HEK293 (cell line): ENCODE results near the gene NPTX1.

Experiments
- SETDB1 ChIP-seq: IDR thresholded peaks from one replicate; pipeline ENCODE4 v1.6.1; 2017; ENCODE audit warnings: mild to moderate bottlenecking, low read length, moderate library complexity, mixed read lengths; ENCODE audit not compliant: insufficient read length
- ZNF138 ChIP-seq: fragments of 450-650 bp; formaldehyde crosslinking; IDR thresholded peaks from 2 replicates; pipeline ENCODE4 v1.5.1; 2016; ENCODE audit warnings: missing biosample characterization, missing genetic modification characterization, borderline replicate concordance
- ZNF146 ChIP-seq: fragments of 450-650 bp; formaldehyde crosslinking; IDR thresholded peaks from 2 replicates; pipeline ENCODE4 v1.5.1; 2016; ENCODE audit warnings: missing biosample characterization, missing genetic modification characterization
- ZNF2 ChIP-seq: fragments of 450-650 bp; formaldehyde crosslinking; IDR thresholded peaks from 2 replicates; pipeline ENCODE4 v1.5.1; 2016; ENCODE audit warnings: missing biosample characterization, missing genetic modification characterization
- ZNF266 ChIP-seq: fragments of 450-650 bp; formaldehyde crosslinking; IDR thresholded peaks from 2 replicates; pipeline ENCODE4 v1.5.1; 2016; ENCODE audit warnings: missing biosample characterization, missing genetic modification characterization, low read depth
- ZNF529 ChIP-seq: fragments of 450-650 bp; formaldehyde crosslinking; IDR thresholded peaks from 2 replicates; pipeline ENCODE4 v1.5.1; 2017; ENCODE audit warnings: missing genetic modification characterization, missing biosample characterization; ENCODE audit not compliant: insufficient replicate concordance
- ZNF747 ChIP-seq: fragments of 450-650 bp; formaldehyde crosslinking; IDR thresholded peaks from 2 replicates; pipeline ENCODE4 v1.5.1; 2016; ENCODE audit warnings: missing biosample characterization, missing genetic modification characterization
- TF ChIP-seq, protein P1 (sequence below): fragments of 450-650 bp; formaldehyde crosslinking; IDR thresholded peaks from 2 replicates; pipeline ENCODE4 v1.5.1; 2016; ENCODE audit warnings: missing biosample characterization, missing genetic modification characterization
- TF ChIP-seq, protein P2 (sequence below): fragments of 450-650 bp; formaldehyde crosslinking; IDR thresholded peaks from 2 replicates; pipeline ENCODE4 v1.5.1; 2016; ENCODE audit warnings: missing biosample characterization, missing genetic modification characterization
- TF ChIP-seq, protein P3 (sequence below): fragments of 450-650 bp; formaldehyde crosslinking; IDR thresholded peaks from 2 replicates; pipeline ENCODE4 v1.5.1; 2016; ENCODE audit warnings: missing biosample characterization, missing genetic modification characterization
- TF ChIP-seq, protein P4 (sequence below): fragments of 450-650 bp; formaldehyde crosslinking; IDR thresholded peaks from 2 replicates; pipeline ENCODE4 v1.5.1; 2016; ENCODE audit warnings: missing biosample characterization, missing genetic modification characterization
- TF ChIP-seq, protein P5 (sequence below): fragments of 450-650 bp; formaldehyde crosslinking; IDR thresholded peaks from 2 replicates; pipeline ENCODE4 v1.5.1; 2016; ENCODE audit warnings: missing biosample characterization, missing genetic modification characterization
- TF ChIP-seq, protein P6 (sequence below): fragments of 450-650 bp; formaldehyde crosslinking; IDR thresholded peaks from 2 replicates; pipeline ENCODE4 v1.5.1; 2017; ENCODE audit warnings: missing biosample characterization, missing genetic modification characterization
- TF ChIP-seq, protein P7 (sequence below): fragments of 450-650 bp; formaldehyde crosslinking; IDR thresholded peaks from 2 replicates; pipeline ENCODE4 v1.5.1; 2017; ENCODE audit warnings: missing biosample characterization, missing genetic modification characterization

DNA sequence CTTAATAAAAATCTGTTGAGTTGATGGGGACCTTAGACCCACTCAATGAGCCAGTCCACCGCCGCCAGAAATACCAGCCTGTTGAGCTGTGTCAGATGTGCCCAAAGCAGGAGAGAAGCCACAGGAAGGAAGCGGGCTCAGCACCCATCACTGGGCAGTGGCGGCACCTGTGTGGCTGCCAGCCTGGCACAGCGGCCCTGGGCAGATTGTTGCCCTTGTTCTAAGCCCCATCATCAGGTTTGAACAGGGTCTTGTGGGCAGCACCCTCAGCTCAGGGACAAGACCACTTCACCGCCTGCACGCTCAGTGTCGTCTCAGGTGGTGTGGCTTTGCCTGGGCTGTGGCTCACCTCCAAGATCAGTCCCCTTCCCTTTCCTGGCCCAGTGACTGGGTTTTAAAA lies 52.1 kb downstream of the NPTX1 start:
- TF ChIP-seq ZNF529 (tag by site-specific recombination): no peak
- TF ChIP-seq ZNF266 (tag by site-specific recombination): no peak
- TF ChIP-seq, protein P1, sequence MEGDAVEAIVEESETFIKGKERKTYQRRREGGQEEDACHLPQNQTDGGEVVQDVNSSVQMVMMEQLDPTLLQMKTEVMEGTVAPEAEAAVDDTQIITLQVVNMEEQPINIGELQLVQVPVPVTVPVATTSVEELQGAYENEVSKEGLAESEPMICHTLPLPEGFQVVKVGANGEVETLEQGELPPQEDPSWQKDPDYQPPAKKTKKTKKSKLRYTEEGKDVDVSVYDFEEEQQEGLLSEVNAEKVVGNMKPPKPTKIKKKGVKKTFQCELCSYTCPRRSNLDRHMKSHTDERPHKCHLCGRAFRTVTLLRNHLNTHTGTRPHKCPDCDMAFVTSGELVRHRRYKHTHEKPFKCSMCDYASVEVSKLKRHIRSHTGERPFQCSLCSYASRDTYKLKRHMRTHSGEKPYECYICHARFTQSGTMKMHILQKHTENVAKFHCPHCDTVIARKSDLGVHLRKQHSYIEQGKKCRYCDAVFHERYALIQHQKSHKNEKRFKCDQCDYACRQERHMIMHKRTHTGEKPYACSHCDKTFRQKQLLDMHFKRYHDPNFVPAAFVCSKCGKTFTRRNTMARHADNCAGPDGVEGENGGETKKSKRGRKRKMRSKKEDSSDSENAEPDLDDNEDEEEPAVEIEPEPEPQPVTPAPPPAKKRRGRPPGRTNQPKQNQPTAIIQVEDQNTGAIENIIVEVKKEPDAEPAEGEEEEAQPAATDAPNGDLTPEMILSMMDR (tag by site-specific recombination): no peak
- TF ChIP-seq, protein P2, sequence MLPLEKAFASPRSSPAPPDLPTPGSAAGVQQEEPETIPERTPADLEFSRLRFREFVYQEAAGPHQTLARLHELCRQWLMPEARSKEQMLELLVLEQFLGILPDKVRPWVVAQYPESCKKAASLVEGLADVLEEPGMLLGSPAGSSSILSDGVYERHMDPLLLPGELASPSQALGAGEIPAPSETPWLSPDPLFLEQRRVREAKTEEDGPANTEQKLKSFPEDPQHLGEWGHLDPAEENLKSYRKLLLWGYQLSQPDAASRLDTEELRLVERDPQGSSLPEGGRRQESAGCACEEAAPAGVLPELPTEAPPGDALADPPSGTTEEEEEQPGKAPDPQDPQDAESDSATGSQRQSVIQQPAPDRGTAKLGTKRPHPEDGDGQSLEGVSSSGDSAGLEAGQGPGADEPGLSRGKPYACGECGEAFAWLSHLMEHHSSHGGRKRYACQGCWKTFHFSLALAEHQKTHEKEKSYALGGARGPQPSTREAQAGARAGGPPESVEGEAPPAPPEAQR: no peak
- TF ChIP-seq, protein P3, sequence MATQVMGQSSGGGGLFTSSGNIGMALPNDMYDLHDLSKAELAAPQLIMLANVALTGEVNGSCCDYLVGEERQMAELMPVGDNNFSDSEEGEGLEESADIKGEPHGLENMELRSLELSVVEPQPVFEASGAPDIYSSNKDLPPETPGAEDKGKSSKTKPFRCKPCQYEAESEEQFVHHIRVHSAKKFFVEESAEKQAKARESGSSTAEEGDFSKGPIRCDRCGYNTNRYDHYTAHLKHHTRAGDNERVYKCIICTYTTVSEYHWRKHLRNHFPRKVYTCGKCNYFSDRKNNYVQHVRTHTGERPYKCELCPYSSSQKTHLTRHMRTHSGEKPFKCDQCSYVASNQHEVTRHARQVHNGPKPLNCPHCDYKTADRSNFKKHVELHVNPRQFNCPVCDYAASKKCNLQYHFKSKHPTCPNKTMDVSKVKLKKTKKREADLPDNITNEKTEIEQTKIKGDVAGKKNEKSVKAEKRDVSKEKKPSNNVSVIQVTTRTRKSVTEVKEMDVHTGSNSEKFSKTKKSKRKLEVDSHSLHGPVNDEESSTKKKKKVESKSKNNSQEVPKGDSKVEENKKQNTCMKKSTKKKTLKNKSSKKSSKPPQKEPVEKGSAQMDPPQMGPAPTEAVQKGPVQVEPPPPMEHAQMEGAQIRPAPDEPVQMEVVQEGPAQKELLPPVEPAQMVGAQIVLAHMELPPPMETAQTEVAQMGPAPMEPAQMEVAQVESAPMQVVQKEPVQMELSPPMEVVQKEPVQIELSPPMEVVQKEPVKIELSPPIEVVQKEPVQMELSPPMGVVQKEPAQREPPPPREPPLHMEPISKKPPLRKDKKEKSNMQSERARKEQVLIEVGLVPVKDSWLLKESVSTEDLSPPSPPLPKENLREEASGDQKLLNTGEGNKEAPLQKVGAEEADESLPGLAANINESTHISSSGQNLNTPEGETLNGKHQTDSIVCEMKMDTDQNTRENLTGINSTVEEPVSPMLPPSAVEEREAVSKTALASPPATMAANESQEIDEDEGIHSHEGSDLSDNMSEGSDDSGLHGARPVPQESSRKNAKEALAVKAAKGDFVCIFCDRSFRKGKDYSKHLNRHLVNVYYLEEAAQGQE (tag by site-specific recombination): no peak
- TF ChIP-seq ZNF2 (tag by site-specific recombination): no peak
- TF ChIP-seq, protein P4, sequence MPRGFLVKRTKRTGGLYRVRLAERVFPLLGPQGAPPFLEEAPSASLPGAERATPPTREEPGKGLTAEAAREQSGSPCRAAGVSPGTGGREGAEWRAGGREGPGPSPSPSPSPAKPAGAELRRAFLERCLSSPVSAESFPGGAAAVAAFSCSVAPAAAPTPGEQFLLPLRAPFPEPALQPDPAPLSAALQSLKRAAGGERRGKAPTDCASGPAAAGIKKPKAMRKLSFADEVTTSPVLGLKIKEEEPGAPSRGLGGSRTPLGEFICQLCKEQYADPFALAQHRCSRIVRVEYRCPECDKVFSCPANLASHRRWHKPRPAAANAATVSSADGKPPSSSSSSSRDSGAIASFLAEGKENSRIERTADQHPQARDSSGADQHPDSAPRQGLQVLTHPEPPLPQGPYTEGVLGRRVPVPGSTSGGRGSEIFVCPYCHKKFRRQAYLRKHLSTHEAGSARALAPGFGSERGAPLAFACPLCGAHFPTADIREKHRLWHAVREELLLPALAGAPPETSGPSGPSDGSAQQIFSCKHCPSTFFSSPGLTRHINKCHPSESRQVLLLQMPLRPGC: no peak
- TF ChIP-seq, protein P5, sequence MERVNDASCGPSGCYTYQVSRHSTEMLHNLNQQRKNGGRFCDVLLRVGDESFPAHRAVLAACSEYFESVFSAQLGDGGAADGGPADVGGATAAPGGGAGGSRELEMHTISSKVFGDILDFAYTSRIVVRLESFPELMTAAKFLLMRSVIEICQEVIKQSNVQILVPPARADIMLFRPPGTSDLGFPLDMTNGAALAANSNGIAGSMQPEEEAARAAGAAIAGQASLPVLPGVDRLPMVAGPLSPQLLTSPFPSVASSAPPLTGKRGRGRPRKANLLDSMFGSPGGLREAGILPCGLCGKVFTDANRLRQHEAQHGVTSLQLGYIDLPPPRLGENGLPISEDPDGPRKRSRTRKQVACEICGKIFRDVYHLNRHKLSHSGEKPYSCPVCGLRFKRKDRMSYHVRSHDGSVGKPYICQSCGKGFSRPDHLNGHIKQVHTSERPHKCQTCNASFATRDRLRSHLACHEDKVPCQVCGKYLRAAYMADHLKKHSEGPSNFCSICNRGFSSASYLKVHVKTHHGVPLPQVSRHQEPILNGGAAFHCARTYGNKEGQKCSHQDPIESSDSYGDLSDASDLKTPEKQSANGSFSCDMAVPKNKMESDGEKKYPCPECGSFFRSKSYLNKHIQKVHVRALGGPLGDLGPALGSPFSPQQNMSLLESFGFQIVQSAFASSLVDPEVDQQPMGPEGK: no peak
- no peak for TF ChIP-seq ZNF146 (tag by site-specific recombination)
- no peak for TF ChIP-seq SETDB1
- TF ChIP-seq, protein P6, sequence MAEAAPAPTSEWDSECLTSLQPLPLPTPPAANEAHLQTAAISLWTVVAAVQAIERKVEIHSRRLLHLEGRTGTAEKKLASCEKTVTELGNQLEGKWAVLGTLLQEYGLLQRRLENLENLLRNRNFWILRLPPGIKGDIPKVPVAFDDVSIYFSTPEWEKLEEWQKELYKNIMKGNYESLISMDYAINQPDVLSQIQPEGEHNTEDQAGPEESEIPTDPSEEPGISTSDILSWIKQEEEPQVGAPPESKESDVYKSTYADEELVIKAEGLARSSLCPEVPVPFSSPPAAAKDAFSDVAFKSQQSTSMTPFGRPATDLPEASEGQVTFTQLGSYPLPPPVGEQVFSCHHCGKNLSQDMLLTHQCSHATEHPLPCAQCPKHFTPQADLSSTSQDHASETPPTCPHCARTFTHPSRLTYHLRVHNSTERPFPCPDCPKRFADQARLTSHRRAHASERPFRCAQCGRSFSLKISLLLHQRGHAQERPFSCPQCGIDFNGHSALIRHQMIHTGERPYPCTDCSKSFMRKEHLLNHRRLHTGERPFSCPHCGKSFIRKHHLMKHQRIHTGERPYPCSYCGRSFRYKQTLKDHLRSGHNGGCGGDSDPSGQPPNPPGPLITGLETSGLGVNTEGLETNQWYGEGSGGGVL (tag by site-specific recombination): no peak
- TF ChIP-seq ZNF138 (tag by site-specific recombination): no peak
- TF ChIP-seq, protein P7, sequence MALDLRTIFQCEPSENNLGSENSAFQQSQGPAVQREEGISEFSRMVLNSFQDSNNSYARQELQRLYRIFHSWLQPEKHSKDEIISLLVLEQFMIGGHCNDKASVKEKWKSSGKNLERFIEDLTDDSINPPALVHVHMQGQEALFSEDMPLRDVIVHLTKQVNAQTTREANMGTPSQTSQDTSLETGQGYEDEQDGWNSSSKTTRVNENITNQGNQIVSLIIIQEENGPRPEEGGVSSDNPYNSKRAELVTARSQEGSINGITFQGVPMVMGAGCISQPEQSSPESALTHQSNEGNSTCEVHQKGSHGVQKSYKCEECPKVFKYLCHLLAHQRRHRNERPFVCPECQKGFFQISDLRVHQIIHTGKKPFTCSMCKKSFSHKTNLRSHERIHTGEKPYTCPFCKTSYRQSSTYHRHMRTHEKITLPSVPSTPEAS: no peak
- no peak for TF ChIP-seq ZNF747 (tag by site-specific recombination)
